HG03457 (cell line): ENCODE measurements around the gene ASRGL1.

Source experiments
- ATAC-seq: cut with Tn5 transposase; IDR thresholded peaks from one replicate; pipeline ENCODE4 v1.9.1; 2021; ENCODE audit warnings: moderate number of reproducible peaks; ENCODE audit not compliant: unreplicated experiment

Gene ASRGL1

DNA sequence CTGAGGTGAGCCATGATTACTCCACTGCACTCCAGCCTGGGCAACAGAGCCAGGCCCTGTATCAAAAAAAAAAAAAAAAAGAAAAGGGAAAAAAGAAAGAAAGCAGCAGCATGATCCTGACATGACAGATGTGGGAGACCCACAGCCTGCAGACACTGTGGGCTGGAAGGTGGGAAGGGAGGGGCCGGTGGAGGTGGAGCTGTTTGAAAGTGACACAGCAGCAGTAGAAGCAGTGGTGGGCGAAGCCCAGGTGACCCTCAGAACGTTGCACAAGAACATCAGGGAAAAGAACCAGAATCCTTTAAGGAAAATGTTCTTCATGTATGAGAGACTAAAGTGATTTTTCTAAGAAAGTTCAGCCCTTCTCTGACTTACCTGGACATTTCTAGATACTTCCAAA, 55.3 kb downstream of the ASRGL1 start:
- no peak for ATAC-seq

DNA sequence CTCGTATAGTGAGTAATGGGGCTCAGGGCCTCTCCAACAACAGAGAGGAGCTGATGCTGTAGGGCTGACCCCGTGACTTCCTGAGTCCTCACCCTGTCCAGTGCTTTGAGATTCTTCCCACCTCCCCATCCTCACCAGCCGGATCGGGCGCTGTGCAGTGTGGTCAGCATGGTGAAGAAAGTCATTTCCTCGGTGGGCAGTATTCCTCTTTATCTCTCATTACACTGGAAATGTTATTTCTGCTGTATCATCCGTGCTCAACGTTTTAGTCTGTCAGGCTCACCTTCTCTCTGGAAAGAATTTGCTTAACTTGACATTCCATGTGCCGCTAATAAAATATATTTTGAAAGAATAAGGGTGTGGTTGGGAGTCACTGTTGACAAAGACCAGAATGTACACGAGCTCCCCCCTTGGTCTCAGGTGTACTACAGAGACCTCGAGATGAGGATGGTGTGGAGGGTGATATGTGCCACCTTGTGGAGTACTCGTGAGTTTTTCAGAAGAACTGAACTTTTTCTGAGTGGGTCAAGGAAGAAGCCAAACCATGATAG, 55.9 kb downstream of the ASRGL1 start:
- ATAC-seq: no peak

DNA sequence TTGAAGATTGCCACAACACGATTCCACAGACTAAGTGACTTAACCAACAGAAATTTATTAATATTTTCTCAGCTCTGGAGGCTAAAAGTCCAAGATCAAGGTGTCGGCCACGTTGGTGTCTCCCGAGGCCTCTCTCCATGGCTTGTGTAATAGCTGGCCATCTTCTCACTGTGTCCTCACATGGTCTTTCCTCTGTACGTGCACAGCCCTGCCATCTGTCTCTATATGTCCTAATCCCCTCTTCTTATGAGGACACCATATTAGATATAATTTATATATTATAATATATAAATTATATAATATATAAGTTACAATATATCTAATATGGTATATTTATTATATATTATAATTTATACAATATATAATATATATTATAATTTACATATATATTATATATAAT, 56.5 kb downstream of the ASRGL1 start:
- ATAC-seq: no peak

DNA sequence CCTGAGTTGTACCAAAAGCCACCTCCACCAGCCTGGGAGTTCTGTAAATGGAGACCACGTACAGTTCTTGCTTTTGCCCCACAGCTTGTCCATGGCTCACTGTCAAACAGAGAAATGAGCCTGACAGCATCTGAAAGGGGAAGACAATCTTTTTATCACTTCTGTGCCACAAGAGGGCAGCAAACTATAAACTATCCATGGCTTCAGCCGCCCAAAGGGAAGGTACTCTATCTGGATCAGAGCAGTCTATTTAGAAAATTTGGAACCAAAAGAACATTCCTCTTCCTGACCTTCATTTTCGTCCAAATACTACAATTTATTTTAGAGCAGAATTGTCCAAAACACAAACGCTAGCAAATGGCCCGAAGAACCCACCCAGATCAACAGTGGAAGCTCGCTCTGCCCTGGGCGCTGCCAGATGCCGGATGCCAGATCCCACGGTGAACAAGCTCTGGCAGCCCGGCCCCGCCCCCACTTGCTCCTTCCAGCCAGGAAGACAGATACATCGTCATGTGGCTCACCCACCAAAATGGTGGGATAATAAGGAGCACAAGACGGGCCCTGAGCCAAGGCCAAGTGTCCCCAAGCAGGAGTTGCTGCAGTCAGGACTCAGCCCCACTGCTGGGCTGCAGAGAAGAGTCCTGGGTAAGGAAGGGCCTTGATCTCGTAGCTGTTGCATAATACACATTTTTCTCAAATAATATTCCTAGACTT, 57.7 kb downstream of the ASRGL1 start:
- ATAC-seq: no peak

DNA sequence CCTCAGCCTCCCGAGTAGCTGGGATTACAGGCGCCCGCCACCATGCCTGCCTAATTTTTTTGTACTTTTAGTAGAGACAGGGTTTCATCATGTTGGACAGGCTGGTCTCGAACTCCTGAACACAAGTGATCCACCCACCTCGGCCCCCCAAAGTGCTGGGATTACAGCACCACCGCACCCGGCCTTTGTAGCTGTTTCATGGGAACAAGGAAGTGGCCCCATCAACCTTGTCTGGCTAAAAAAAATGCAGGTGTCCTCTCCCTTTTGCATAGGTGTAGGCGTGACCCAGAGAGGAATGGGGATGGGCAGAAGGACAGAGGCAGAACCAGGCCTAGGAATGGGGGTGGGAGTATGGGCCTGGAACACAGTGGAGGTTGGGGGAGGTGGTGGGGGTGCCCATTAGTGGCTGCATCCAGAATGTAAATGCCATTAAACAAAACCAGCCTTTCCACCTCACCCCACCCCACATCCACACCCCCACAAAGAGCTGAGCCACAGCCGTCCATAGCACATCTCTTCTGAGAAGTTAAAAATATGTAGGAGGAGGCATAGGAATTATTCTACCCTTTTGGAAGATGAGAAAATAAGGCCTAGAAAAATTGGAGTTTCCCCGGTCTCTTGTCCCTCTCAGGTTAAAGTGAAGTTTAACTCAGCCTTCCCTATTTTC, 58.8 kb downstream of the ASRGL1 start:
- ATAC-seq: no peak

DNA sequence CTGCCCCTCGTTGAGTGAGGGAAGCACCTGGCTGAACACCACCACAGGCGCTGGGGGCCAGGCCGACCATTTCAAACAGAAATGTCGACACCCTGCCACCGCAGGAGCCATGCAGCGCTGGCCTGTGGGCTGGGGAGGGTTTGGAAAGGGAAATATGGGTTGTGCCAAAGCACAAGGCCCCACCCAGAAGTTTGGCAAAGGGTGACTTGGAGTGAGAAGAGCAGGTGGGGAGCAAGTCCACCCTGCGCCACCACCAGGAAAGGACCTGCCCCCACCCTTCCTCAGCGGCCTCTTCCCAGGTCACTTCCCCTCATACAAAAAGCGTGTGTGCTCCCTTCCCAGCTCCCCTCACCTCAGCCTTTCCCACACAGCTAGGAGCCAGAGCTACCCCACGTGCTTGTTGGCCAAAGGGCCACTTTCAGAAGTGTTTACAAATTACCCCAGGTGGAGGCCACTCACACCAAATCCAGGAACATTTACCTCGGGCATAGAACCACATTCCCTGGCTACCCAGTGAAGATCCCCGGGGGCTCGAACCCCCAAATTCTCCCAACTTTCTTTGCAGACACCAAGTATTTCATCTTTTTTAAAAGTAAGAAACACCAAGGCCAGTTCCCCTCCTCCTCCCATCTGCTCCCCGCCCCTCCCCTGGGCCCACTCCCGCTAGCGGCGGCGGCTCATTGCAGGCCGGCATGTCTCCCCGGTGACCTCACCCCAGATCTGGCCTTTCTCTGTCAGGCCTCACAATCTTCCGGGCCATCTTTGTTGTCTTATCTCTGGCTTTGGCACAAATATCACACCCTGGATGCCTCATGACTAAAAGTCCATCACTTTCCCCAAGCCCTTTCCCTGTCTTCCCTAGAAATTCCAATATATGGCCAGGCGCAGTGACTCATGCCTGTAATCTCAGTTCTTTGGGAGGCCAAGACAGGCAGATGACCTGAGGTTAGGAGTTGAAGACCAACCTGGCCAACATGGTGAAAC, 61.1 kb downstream of the ASRGL1 start:
- ATAC-seq: no peak

DNA sequence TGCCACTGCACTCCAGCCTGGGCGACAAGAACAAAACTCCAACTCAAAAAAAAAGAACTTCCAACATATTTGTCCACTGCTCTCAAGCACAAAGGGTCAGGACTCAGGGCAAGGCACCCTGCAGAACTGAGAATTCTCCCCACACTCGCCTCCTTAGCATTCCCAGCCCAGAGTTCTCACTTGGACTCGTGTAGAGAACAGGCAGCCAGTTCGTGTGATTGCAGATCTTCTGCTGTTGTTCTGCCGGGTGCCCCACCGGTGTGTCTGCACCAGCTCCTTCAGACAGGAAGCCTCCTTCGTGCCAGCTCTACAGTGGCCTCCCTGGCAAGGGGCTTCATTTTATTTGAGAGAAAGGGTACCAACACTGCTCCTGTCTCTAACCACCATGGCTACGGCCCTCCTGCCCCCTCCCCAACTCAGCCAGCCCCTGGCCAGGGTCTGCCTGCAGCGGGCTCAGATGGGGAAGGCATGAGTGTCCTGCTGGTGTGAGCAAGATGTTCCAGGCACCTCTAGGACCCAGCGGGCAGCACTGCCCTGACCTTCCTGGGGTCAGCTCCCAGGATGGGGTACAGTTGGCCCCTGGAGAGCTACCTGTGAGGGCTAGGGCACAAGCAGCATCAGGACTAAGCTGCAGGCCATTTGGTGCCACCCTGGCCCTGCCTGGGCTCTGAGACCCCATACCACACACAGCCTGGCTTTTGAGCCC, 62.1 kb downstream of the ASRGL1 start:
- no peak for ATAC-seq

DNA sequence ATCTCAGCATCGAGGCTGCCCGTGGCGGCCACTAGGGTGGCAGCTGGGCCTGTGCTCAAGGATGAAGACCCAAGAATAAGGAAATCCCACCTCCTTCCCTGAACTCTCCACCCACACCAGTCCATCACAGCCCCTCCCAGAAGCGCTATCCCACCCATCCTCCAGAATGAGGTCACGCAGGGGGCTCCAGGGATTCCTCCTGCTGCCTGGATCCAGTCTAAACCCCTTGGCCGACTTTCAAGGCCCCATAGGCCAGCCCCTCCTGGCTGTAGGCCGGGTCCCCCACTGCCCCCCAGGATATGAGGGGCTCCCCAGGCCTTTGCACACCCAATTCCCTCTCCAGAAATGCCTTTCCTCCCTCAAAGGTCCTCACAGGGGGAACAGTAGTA, 62.6 kb downstream of the ASRGL1 start:
- ATAC-seq: no peak

DNA sequence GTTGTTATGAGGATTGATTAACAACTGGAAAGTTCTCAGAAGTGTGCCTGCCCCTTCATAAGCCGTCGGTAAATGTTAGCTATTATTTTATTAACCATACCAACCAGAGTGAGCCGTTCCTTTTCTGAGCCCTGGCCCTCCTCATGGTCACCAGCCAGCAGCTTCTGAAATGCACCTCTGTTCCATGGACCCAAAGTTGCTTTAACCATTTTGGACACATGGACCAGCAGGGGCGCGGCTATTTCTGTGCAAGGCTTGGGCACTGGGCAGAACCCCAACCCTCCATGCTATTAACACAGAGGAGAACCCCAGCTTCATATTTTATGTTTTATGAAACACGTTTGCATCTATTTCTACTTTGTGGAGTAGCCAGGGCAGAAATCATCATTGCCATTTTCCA, 63.0 kb downstream of the ASRGL1 start:
- ATAC-seq: no peak

DNA sequence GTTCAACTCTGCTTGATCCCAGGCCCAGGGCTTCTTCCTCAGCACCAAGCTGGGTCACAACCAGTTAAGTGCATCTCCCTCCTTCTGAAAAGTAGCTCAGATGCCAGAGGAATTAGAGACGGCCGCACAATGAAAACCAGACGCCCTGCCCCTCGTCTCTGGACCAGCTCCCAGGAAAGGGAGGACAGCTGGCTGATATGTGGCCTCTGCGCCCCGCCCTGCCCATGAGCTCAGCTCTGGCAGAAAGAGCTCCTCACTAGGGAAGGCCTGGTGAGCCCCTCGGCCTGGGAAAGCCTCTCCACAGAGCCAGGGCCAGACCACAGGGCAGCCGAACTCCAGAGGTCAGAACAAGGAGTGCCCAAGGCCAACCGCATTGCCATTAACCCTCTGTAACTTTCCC, 63.5 kb downstream of the ASRGL1 start:
- no peak for ATAC-seq

DNA sequence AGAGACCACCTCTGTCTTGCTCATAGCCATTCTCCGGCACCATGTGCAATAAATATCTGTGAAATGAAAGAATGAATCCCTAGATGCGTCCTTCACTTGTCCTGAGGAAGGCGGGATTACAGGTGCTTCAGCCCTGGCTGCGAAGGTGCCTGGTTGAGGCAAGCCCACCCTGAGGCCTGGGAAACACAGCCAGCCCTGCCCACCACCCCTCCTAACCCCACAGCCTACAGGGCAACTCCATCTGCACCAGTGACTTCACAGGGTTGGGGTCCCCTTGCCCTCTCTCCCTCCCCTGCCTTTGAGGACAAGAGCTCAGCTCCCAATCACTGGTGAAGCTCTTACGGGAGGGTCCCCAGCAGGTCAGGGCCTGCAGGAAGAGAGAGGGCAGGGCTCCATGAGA, 64.1 kb downstream of the ASRGL1 start:
- no peak for ATAC-seq

DNA sequence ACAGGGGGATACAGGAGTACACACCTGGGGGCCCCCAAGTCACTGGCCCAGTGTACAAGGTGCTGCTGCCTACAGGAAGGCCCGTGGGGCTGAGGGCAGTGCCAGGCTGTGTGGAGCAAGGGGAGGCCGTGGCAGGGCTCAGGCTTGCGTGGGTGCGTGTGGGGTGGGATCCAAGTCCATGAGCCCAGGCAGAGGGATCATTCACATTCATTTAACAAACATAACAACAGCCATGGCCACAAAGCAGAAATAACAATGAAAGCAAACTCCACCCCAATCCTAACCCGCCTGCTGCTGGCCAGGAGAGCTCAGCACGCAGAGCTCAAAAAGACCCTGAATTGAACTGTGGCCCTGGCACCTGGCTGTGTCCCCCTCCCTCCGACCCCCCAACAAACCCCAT, 64.6 kb downstream of the ASRGL1 start:
- no peak for ATAC-seq

DNA sequence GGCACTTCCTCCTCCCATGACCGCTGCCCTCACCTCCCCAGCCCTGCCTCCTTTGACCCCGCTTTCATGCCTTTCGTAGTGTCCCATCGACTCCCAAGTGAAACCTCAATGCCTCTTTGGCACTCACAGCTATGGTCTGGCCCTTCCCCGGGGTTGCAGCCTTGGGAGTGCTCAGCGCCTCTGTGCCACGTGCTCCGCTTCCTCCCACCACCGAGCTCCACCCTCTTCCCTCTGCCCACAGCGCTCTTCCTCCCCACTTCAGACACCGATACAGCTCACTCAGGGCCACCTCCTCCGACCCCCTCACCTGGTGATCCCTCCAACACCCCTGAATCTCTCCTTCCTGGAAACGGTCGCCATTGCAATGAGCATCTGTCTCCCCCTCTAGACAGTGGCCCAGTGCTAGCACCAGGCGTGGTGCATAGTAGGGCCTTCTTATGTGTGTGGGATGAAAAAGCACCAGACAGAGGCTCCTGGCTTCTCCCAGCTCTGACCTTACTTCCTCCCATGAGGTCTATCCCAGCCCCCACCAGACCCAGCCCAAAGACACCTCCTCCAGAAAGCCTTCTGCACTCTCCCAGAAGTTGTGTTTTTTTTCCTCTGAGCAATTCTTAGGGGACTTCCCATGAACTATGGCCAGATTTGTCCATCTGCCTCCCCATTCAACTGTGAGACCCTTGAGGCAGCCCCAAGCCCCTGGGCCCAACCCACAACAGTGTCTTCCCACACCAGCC, 65.1 kb downstream of the ASRGL1 start:
- no peak for ATAC-seq

DNA sequence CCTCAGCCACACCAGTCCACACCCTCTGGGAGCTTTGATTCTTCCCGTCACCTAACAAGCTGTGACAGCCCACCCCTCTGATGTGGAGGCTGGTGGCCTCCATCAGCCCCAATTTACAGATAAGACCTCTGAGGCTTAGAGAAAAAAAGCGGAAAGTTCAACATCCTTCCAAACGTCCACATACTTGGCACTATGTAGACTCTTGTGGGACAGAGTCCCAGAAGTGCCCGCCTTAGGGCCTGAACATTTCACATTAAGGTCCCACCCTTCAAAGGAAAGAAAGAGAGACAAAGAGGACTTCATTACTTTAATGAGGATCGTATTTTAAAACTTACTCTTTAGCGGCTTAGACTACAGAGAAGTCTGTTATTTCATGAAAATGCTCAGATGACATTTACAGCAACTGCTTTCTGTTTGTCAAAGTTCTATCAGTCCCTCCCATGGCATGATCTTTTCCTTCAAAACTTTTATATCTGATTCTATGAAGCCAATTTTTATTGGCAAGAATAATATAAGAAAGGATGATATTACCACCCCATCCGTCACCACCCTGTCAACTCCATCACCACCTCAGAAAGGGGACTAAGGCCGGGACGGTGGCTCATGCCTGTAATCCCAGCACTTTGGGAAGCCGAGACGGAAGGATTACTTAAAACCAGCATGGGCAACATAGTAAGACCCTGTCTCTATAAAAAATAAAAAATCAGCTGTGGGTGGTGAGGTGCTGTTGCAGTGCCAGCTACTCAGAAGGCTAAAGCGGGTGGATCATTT, 65.9 kb downstream of the ASRGL1 start:
- no peak for ATAC-seq

DNA sequence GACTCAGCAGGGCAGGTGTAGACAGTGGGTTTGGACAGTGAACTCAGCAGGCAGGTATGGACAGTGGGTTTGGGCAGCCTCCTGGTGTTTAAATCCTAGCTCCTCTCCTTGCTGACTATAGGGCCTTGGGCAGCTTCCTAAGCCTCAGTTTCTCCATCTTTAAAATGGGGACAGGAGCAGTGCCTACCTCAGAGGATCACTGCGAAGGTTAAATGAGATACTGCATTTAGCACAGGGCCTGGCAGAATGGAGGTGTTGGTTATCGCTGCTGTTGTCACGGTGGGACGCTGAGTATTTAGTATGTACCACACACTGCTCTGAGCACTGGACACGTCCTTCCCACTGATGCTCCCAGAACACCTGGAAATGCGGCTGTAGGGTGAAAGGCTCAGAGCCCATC, 67.2 kb downstream of the ASRGL1 start:
- ATAC-seq: no peak

DNA sequence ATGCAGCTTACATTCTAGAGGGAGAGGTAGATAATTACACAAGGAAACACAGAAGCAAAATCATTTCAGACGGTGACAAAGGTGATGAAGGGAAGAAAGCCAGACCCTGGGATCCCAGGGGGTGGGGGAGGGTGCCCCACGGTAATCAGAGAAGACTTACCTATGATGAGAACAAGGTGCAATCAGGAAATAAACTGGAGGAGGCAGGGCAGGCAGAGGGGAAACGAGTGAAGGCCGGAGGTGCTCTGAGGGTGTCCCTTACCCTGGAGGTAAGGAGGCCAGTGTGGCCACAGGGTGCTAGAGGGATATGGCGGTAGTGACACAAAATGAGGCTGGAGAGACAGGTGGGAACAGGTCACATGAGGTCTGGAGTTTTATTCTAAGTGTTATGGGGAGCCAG, 67.7 kb downstream of the ASRGL1 start:
- ATAC-seq: no peak

DNA sequence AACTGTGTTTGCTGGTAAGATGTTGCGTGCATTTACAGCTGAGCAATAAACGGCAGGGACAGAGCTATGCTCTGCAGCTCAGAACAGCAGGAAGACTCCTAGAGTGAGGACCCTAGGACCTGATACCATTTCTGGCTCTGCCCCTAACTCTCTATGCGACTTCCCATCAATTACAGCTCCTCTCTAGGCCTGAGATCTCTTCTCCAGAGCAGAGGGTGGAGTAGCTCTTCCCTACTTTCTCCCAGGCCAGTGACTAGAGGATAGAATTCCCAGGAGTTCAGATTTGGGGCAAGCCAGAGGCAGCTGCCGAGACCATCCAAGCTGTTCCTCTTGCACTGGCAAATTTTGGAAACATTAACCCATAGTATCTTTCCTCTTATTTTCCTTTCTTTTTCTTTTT, 68.8 kb downstream of the ASRGL1 start:
- no peak for ATAC-seq

DNA sequence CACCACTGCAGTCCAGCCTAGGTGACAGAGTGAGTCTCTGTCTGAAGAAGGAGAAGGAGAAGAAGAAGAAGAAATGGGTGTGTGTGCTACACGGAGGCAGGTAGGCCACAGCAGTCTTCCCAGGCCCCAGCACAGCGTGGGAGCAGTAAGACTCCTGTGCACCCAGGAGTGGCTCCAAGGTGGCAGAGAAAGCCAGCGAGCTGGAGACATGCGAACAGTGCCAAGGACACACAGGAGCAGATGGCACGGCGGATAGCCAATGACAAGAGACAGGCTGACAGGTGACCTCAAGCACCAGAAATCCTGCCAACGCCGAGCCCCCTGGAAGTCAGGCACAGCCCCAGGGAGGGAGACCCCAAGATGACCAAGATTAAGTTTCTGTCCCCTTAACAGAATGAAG, 72.6 kb downstream of the ASRGL1 start:
- ATAC-seq: no peak

DNA sequence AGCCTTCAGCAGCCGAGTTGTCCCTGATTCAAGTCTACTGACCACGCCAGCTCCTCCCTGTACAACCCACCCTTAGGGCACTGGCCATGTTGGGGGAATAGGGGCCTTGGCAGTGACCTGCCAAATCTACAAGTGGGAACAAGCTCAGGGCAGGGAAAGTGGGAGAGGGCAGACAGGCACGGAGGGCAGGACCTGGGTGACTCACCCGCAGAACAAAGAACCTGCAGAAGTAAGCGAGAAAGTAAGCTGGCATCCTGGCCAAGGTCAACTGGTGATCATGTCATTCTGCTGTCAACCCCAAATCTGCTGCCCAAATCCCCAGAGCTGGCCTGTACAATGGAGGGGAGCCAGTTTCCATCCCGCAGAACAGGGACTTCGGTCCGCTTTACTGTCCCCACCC, 73.7 kb downstream of the ASRGL1 start:
- no peak for ATAC-seq
